Stimulated activated CD4-positive, alpha-beta T cell treated with anti-CD3 and anti-CD28 coated beads, TNF-alpha, amount 100 ng/mL, for 4 hours (primary cell): ENCODE measurements around the gene FAAH.

Experiments
- DNase-seq, 3 experiments: peaks; one replicate each; pipeline ENCODE4 v3.0.0-alpha.2; 2020; ENCODE audit warnings: low read depth in 3 of 3

FAAH gene

DNA sequence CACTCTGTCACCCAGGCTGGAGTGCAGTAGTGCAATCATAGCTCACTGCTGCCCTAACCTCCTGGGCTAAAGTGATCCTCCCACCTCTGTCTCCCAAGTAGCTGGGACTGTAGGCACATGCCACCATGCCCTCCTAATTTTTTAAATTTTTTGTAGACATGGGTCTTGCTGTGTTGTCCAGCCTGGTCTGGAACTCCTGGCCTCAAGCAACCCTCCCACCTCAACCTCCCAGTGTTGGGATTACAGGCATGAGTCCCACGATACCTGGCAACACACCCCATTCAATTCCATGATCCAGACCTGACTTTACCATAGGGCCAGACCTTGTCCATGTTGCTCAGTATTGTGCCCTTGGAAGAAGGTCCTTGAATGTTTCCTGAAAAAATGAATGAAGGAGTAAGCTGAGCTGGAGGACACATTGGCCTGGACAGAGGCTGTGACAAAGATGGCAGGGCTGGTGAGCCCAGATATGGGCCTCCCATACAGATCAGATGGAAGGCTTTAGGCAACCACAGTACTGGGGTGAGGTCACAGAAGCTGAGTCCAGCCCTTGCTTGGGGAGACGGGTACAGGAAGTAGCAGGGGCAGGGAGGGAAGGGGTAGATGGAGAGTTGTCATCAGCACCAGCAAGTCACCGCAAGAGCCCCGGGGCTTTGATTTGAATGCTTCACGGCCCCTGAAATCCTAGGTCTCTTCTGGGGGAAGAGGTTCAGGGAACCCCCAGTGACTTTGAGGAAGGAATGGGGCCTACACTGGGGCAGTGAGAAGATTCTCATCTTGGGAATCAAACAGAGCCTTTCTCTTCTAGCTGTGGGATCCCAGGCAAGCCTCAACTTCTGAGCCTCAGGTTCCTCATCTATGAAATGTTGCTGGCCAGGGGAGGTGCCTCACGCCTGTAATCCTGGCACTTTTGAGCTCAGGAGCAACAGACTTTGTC, 55.4 kb downstream of the FAAH start:
- no peak for DNase-seq

DNA sequence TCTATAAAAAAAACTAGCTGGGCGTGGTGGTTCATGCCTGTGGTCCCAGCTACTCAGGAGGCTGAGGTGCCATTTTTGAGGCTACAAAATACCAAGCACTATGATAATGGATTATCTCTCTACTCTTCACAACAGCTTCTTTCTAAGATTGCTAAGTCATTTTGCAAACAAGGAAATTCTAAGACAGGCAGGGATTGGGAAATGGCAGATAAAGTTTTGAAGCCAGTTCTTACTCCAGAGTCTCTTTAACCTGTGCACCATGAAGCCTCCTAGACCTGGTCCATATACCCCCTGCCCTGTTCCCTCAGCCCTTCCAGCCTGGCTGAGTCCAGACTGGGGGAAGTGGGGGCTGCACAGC, 56.0 kb downstream of the FAAH start:
- no peak for DNase-seq

DNA sequence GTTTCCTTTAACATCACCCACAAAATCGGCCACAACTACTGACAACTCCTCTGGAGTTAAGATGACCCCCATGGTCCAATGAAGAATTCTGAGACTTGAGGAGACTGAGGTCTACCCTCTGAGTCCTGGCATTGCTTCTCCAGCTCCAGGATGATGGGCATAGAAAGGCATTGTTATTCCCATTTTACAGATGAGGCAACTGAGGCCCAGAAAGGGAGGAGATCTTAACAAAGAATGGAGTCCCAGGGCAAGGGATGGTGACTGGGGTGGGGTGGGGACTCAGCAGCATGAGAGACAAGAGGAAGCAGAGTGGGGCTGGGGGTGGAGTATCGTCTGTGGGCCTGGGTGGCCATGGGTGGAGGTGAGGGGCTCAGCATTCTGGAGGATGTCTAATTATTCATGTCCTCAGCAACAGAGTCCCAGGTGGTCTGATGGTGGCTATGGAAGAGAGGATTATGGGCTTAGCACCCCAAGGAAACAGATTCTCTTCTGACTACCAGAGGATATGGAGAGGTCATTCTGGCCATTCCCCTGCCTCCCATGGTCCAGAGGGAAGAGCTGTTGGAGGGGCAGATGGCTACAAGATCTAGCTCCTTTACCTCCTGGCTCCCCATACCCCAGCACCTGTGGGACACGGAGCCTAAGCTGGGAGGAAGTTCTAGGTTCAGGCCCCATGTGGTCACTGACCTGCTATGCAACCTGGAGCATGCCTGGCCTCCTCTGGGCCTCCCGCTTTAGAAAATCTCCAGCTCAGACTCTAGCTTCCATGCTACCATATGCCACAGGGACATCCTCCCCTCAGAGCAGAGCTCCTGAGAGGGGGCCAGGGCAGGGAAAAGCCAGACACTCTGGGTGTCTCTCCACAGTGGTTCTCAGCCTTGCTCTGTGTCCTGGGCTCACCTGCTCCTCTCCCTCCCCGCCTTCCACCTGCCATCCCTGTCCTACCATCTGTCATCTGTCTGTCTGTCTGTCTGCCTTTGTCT, 58.1 kb downstream of the FAAH start:
- DNase-seq, result no peak

DNA sequence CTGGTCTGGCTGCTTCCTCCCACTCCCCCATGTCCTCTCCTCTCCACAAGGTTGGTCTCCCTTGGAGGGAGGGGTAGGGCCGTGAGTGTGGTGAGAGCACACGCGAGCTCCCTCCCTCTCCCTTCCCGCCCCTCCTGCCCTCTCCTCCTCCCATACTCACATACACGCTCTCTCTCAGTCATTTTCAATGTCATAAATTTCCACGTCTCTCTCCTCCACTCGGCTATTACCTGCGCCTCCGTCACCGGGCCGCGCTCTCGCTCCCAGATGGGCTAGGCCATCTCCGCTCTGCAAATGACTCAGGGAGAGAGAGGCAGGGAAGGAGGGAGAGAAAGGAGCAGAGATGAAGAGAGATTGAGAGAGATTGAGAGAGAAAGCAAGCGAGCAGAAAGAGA, 58.8 kb downstream of the FAAH start:
- no peak for DNase-seq

DNA sequence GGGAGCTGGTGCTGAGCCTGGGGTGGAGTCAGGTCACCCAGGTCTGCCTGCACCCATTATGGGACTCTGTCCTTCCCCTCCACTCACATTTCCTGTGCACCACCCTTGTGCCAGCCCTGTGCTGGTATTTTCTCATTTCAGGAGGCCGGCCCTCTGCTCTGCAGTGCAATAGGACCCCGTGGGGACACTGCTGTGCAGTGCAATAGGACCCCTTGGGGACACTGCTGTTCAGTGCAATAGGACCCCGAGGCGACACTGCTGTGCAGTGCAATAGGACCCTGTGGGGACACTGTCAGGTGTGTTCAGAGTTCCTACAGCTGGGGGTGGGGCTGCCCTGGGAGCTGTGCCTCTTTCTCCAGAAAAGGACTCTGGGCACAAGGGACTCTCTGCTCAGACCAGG, 59.3 kb downstream of the FAAH start:
- no peak for DNase-seq

DNA sequence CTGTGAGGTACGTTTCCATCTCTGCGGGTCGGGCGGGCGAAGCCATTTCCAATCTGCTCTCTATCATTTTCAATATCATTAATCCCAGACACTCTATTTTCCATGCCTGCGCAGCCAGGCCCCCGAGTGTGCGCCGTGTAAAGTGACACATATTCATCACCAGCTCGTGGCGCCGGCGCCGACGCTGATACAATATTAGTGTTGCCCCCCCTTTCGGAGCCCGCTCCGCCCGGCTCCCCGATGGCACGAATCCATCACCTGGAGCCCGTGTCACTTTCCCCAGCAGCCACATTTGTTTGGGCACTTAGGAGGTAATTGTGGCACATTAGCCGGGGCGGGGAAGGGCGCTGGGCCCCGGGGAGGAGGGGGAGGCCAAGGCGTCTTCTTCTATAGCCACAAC, 61.8 kb downstream of the FAAH start:
- no peak for DNase-seq

DNA sequence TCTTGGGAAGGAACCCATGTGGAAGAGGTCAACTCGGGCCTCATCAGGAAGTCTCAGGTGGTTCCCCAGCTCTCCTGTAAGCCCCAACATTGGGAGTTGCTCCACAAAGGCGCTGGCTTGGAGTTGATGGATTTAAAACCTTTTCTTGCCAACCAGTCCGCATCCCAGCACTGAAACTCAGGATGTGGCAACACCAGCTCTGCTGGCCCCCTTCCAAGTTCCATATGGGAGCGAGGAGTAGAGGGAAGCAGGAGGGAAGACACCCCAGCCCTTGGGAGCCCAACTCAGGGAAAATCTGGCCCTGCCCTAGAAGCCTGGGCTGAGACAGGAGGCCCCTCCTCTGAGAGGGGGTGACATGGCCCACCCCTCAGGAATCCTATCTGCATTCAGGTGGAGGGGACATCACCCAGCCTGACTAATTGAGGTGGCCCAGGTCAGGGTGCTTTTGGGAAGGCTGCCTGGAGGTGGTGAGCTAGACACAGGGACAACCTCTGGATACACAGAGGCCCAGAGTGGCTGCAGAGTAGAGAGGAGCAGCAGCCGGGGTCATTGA, 62.4 kb downstream of the FAAH start:
- DNase-seq, result no peak

DNA sequence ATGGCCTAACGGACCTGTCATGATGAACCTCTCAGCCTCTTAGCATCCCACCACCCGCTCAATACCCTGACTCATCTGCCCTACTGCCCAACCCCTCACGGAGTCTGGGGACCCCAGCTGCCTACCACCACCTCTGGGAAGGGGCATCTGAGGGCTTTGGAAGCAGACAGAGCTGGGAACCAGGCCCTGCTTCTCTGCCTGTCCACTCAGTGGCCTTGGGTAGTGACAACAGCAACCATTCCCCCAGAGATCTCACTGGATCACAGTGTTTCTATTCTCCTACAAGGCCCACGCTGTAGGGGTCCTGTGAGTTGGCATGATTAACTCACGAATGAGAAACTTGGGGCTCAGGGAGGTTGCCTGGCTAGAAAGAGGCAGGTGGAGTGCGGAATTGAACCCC, 63.1 kb downstream of the FAAH start:
- DNase-seq, result no peak

DNA sequence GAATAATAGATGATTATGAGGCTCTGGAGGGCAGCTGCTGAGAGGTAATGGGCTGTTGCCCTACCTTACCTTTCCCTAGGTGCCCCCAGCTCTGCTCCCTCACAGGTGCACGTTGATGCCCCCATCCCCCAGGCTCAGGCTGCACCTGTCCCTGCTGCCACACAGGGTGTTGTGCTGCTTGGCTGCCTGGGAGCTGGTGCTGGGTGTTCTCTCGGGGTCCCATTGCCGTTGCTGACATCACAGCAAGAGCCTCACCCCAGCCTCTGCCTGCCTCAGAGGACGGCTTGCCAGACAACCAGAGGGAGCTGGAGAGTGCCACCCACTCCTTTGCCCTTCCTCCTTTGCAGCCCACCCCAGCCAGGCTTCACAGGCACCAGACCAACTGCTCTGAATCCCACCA, 64.1 kb downstream of the FAAH start:
- DNase-seq, result no peak

DNA sequence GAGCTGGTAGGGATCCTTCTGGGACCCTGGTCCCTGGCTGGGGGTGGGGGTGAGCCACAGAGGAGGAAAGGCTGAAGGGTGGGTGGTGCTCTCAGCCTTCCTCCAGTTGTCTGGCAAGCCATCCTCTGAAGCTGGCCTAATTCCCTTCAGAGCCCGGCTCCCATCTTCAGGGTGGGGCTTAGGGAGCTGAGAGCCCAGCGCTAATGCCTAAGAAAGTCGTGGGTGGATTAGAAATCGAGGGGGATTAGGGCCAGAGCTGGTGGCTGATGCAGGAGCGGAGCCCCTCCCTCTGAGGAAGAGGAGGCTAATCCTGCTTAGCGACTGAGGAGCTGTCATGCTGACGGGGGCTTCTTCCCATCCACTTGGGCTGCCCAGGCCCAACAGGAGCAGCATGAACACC, 64.7 kb downstream of the FAAH start:
- DNase-seq, result no peak

DNA sequence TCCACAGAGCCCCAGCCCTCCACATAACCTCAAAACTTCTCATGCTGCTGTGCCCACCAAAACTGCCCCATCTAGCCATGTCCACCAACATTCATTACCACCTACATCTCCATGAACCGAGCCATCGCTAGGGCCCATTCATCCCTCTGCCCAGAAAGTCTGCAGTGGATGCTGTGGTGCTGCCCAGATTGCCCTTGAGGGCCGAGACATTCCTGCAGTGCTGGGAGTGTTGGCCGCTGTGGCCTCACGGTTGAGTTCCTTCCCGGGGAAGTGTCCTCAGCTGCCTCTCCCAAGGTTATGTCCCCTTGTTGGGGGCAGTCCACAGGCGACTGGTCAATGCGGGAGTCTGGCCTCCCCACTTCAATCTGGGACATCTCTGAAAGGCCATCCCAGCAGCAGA, 65.2 kb downstream of the FAAH start:
- DNase-seq, result no peak

DNA sequence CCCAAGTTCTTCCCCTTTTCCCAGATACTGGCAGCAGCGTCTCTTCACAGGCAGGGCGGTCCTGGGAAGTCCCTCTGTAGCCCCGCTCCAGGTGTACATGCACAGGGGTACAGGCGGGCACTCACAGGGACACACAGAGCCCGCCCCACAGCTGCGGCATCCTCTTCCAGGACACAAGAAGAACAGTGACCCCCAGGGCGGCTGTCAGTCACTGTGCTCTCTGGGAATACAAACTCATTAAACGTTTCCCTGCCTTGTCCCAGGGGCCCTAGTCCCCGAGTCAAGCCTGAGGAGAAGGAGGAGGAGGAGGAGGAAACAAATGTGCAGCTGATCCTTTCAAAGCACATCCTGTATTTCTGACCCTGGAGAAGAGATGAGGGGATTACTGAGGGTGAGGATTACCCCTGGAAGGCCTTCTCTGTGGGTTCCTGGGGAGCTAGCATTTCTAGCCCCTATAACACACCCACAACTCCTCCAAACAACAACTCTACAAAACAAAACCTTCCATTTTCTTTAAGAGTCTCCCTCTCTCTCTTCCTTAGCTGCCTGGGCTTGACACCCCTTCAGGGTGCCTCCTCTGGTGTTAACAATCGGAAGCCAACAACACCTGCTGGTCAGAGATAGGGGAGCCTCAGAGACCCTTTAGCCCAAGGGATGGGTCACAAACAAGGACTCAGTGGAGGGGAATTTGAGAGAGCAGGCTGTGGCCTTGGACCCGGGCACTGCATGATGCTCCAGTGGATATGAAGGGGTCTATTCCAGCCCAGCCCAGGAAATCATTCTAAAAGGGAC, 67.1 kb downstream of the FAAH start:
- no peak for DNase-seq

DNA sequence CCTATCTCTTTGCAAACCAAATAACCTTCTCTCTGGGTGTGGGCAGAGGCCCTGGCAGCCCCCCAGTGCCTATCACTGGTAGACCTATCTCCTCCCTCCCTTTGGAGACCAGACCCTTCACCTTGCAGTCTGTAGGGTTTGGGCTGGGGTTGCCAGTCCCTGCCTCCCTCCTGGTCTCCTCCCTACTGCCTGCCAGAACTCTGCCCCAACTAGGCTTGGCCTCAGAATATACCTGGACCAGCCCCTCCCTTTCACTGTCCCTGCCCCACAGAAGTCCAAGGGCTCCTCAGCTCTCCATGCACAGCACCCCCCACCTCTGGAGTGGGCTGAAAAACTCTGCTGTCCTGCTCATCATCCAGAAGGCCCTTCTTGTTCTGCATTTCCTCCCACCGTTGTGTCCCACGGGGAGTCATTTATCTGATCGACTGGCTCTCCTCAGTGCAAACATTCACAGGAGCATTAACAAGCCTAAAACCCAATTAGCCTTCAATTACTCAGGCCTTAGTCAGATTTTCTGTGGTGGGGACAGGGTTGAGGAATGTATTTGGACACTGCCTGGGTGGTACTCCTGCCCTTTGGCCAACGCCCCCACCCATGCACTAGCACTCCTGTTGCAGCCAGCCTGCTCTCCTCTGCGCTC, 67.8 kb downstream of the FAAH start:
- no peak for DNase-seq
